SK-N-SH treated with all-trans-retinoic acid at 6 μM for 48 hours (cell line): Measurements from ENCODE around the gene OAF.

ENCODE experiments used
- ATAC-seq: fragments of 200-7000 bp; cut with Tn5 transposase; 3 replicates; pipeline ENCODE4 v1.9.1; 2020; ENCODE audit warnings: mild to moderate bottlenecking, moderate library complexity
- ARNTL ChIP-seq: fragments of 450-650 bp; formaldehyde crosslinking; IDR thresholded peaks from 2 replicates; pipeline ENCODE4 v1.5.0; 2020; ENCODE audit warnings: low read depth, mild to moderate bottlenecking, moderate library complexity, borderline replicate concordance
- BACH2 ChIP-seq: fragments of 250-450 bp; sonication (Bioruptor Pico); IDR thresholded peaks from 2 replicates; pipeline ENCODE4 v1.9.0; 2021; ENCODE audit warnings: mild to moderate bottlenecking, borderline replicate concordance
- CSDC2 ChIP-seq: fragments of 250-450 bp; sonication (Bioruptor Pico); IDR thresholded peaks from 2 replicates; pipeline ENCODE4 v1.5.0; 2020; ENCODE audit warnings: mild to moderate bottlenecking, moderate library complexity
- GLIS3 ChIP-seq: fragments of 250-450 bp; sonication (Bioruptor Pico); IDR thresholded peaks from 2 replicates; pipeline ENCODE4 v1.5.0; 2020; ENCODE audit warnings: mild to moderate bottlenecking, moderate library complexity
- ISL1 ChIP-seq: fragments of 250-450 bp; sonication (Bioruptor Pico); IDR thresholded peaks from 2 replicates; pipeline ENCODE4 v2.1.2; 2022; ENCODE audit warnings: mild to moderate bottlenecking, moderate library complexity
- OSR1 ChIP-seq: fragments of 250-450 bp; sonication (Bioruptor Pico); IDR thresholded peaks from 2 replicates; pipeline ENCODE4 v1.8.0; 2022; ENCODE audit warnings: moderate library complexity, mild to moderate bottlenecking, inconsistent platforms
- PPARA ChIP-seq: fragments of 250-450 bp; sonication (Bioruptor Pico); IDR thresholded peaks from 2 replicates; pipeline ENCODE4 v1.5.0; 2020; ENCODE audit warnings: mild to moderate bottlenecking, borderline replicate concordance
- RARB ChIP-seq: fragments of 250-450 bp; sonication (Bioruptor Pico); IDR thresholded peaks from 2 replicates; pipeline ENCODE4 v1.8.0; 2021; ENCODE audit warnings: mild to moderate bottlenecking, moderate library complexity
- SNAI2 ChIP-seq: fragments of 250-450 bp; sonication (Bioruptor Pico); IDR thresholded peaks from 2 replicates; pipeline ENCODE4 v1.5.0; 2020; ENCODE audit warnings: mild to moderate bottlenecking, moderate library complexity
- TCF4 ChIP-seq: fragments of 250-450 bp; sonication (Bioruptor Pico); IDR thresholded peaks from 2 replicates; pipeline ENCODE4 v1.8.0; 2021; ENCODE audit warnings: mild to moderate bottlenecking, moderate library complexity, borderline replicate concordance
- TOX ChIP-seq: fragments of 250-450 bp; sonication (Bioruptor Pico); IDR thresholded peaks from 2 replicates; pipeline ENCODE4 v1.8.0; 2021; ENCODE audit warnings: mild to moderate bottlenecking, moderate library complexity, borderline replicate concordance
- ZFP3 ChIP-seq: fragments of 250-450 bp; sonication (Bioruptor Pico); IDR thresholded peaks from 2 replicates; pipeline ENCODE4 v1.5.0; 2020; ENCODE audit warnings: mild to moderate bottlenecking, moderate library complexity
- ZNF565 ChIP-seq: fragments of 450-650 bp; formaldehyde crosslinking; conservative IDR thresholded peaks from 2 replicates; pipeline ENCODE4 v1.5.0; 2020; ENCODE audit warnings: low read depth, mild to moderate bottlenecking, moderate library complexity
- ZNF70 ChIP-seq: fragments of 450-650 bp; formaldehyde crosslinking; IDR thresholded peaks from 2 replicates; pipeline ENCODE4 v1.5.0; 2020; ENCODE audit warnings: mild to moderate bottlenecking, moderate library complexity
- ZNF8 ChIP-seq: fragments of 450-650 bp; formaldehyde crosslinking; IDR thresholded peaks from 2 replicates; pipeline ENCODE4 v1.5.0; 2020; ENCODE audit warnings: mild to moderate bottlenecking, moderate library complexity
- TF ChIP-seq, protein P1 (sequence below): fragments of 250-450 bp; sonication (Bioruptor Pico); IDR thresholded peaks from 2 replicates; pipeline ENCODE4 v1.5.1; 2020; ENCODE audit warnings: low read depth, mild to moderate bottlenecking, moderate library complexity
- TF ChIP-seq, protein P2 (sequence below): fragments of 250-450 bp; sonication (Bioruptor Pico); IDR thresholded peaks from 2 replicates; pipeline ENCODE4 v1.8.0; 2020; ENCODE audit warnings: mild to moderate bottlenecking, moderate library complexity, borderline replicate concordance
- TF ChIP-seq, protein P3 (sequence below): fragments of 250-450 bp; sonication (Bioruptor Pico); IDR thresholded peaks from 2 replicates; pipeline ENCODE4 v1.8.0; 2021; ENCODE audit warnings: low read depth, mild to moderate bottlenecking, moderate library complexity, borderline replicate concordance
- TF ChIP-seq, protein P4 (sequence below): fragments of 250-450 bp; sonication (Bioruptor Pico); IDR thresholded peaks from 2 replicates; pipeline ENCODE4 v1.5.1; 2021; ENCODE audit warnings: mild to moderate bottlenecking, moderate library complexity

Gene OAF

DNA sequence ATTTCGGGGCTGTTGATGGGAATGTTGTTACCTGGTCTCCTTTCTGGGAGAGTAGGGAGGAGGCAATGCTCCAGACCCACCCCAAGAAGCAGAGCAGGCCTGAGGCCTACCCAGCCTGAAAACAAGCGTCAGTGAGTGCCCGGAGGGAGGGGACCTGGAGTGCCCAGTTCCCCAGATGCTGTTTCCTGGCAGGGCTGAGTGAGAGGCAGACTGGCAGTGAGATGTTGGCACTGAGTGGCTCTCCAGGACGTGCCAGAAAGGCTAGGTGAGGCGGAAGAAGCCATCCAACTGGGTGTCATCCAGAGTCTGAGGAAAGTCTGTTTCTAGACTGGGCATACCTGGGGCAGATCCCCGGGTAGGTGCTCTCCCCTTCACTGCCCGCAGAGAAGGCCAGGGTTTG, 30.4 kb downstream of the OAF start:
- no peak for ATAC-seq
- TF ChIP-seq RARB (no peak), OSR1 (CRISPR knock-in tag) (no peak), BACH2 (CRISPR knock-in tag) (no peak), ISL1 (no peak), ARNTL (CRISPR knock-in tag) (no peak), TOX (CRISPR knock-in tag) (no peak), PPARA (CRISPR knock-in tag) (no peak), SNAI2 (no peak), ZNF70 (CRISPR knock-in tag) (no peak), ZFP3 (CRISPR knock-in tag) (no peak), ZNF565 (no peak), TCF4 (CRISPR knock-in tag) (no peak), CSDC2 (no peak), GLIS3 (CRISPR knock-in tag) (no peak), ZNF8 (CRISPR knock-in tag) (no peak)
- TF ChIP-seq, protein P1, sequence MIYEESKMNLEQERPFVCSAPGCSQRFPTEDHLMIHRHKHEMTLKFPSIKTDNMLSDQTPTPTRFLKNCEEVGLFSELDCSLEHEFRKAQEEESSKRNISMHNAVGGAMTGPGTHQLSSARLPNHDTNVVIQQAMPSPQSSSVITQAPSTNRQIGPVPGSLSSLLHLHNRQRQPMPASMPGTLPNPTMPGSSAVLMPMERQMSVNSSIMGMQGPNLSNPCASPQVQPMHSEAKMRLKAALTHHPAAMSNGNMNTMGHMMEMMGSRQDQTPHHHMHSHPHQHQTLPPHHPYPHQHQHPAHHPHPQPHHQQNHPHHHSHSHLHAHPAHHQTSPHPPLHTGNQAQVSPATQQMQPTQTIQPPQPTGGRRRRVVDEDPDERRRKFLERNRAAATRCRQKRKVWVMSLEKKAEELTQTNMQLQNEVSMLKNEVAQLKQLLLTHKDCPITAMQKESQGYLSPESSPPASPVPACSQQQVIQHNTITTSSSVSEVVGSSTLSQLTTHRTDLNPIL (CRISPR knock-in tag): no peak
- TF ChIP-seq, protein P2, sequence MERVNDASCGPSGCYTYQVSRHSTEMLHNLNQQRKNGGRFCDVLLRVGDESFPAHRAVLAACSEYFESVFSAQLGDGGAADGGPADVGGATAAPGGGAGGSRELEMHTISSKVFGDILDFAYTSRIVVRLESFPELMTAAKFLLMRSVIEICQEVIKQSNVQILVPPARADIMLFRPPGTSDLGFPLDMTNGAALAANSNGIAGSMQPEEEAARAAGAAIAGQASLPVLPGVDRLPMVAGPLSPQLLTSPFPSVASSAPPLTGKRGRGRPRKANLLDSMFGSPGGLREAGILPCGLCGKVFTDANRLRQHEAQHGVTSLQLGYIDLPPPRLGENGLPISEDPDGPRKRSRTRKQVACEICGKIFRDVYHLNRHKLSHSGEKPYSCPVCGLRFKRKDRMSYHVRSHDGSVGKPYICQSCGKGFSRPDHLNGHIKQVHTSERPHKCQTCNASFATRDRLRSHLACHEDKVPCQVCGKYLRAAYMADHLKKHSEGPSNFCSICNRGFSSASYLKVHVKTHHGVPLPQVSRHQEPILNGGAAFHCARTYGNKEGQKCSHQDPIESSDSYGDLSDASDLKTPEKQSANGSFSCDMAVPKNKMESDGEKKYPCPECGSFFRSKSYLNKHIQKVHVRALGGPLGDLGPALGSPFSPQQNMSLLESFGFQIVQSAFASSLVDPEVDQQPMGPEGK (CRISPR knock-in tag): no peak
- TF ChIP-seq, protein P3, sequence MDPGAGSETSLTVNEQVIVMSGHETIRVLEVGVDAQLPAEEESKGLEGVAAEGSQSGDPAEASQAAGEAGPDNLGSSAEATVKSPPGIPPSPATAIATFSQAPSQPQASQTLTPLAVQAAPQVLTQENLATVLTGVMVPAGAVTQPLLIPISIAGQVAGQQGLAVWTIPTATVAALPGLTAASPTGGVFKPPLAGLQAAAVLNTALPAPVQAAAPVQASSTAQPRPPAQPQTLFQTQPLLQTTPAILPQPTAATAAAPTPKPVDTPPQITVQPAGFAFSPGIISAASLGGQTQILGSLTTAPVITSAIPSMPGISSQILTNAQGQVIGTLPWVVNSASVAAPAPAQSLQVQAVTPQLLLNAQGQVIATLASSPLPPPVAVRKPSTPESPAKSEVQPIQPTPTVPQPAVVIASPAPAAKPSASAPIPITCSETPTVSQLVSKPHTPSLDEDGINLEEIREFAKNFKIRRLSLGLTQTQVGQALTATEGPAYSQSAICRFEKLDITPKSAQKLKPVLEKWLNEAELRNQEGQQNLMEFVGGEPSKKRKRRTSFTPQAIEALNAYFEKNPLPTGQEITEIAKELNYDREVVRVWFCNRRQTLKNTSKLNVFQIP (CRISPR knock-in tag): no peak

DNA sequence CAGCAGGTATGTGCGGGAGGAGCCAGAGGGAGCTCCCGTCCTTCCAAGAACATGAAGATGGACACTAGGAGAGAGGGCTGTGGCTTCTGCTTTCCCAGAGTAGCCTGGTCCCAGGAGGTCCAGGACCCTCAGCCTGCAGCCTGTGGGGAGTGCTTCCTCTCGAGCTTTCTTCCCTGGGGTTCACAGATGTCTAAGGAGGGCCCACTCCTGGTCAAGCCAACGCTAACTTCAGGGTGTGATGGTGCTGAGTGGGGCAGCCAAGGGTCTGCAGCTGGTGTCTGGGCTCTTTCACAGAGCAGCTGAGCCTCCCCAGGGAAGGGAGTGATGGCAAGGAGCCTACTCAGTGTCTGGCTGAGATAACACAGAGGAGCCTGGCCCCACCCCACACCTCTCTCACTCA, 32.4 kb downstream of the OAF start:
- ATAC-seq: no peak
- TF ChIP-seq, protein P2 (CRISPR knock-in tag): no peak
- TF ChIP-seq TOX (CRISPR knock-in tag): no peak

DNA sequence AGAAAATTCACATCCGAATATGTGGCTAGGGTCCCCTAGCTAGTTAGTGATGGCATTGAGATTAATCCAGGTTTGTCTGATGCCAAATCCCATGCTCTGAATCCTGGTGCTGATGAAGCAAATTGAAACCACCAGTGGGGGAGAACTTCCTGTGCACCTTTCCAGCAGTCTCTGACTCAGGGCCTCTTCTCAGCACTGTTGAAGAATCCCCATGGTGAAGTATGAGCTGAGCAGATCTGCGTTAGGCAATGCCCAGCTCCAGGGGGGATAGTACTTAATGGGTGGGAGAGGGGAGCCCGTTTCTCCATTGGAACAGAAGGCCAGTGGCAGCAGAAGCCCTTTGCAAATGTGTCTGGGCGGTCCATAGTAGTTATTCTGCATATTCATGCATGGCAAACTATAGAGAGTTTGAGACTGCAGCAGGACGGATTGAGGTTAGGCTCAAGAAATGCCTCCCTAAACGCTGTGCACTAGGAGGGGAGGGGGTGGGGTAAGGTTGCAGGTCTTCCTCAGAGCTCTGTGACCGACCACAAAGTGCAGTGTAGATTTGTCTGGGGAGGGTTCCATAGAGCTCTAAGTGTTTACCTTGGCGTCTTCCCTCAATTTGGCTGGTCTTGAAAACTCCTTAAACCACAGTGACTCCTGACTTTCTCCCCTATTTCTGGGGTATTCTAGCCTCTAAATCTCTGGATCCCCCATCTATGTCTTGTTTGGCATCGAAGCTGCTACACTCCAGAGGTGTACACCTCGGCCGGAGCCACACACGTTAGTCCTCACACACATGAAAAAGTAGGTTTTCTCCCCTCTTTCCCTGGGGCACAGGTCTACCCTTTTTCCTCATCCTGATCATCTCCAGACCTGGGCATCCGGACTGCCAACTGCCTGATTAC, 33.9 kb downstream of the OAF start:
- ATAC-seq: no peak
- TF ChIP-seq GLIS3 (CRISPR knock-in tag) (no peak), TCF4 (CRISPR knock-in tag) (no peak), SNAI2 (no peak), RARB (no peak), ZNF565 (no peak), PPARA (CRISPR knock-in tag) (no peak), ARNTL (CRISPR knock-in tag) (no peak), ZNF8 (CRISPR knock-in tag) (no peak), TOX (CRISPR knock-in tag) (no peak), OSR1 (CRISPR knock-in tag) (no peak)
- TF ChIP-seq, protein P4, sequence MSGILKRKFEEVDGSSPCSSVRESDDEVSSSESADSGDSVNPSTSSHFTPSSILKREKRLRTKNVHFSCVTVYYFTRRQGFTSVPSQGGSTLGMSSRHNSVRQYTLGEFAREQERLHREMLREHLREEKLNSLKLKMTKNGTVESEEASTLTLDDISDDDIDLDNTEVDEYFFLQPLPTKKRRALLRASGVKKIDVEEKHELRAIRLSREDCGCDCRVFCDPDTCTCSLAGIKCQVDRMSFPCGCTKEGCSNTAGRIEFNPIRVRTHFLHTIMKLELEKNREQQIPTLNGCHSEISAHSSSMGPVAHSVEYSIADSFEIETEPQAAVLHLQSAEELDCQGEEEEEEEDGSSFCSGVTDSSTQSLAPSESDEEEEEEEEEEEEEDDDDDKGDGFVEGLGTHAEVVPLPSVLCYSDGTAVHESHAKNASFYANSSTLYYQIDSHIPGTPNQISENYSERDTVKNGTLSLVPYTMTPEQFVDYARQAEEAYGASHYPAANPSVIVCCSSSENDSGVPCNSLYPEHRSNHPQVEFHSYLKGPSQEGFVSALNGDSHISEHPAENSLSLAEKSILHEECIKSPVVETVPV (CRISPR knock-in tag): no peak
- TF ChIP-seq, protein P2 (CRISPR knock-in tag): no peak
